ENCODE measurements around the gene CRYBB1. TPM values are rescaled to one million over a fixed set of nuclear protein-coding genes. Genes with fewer than 3 reads are reported as not detected.

CRYBB1 gene
- total RNA-seq, 1 donor from 2014 or later: not detected

DNA sequence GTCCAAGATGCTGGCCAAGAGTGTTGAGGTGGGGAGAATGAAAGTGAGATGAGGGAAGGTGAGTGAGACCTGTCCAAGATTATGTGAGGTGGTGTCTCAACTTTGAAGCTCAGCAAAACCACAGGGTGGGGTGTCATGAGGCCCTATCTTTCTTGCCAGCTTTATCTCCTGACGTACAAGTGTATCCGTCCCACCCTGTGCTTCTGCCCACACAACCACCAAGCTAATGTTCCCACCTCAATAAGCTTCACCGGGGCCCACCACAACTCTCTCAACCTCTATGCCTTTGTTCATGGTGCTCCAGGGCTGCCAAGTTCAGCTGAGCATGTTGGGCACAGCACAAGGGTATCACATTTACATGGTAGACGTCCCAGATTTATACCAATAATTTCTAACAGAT, 20.8 kb downstream of the CRYBB1 start:
- H3K4me3 ChIP-seq (ENCODE audit: low read depth, low read length): no peak overlapping the region
- TF ChIP-seq, protein P1, sequence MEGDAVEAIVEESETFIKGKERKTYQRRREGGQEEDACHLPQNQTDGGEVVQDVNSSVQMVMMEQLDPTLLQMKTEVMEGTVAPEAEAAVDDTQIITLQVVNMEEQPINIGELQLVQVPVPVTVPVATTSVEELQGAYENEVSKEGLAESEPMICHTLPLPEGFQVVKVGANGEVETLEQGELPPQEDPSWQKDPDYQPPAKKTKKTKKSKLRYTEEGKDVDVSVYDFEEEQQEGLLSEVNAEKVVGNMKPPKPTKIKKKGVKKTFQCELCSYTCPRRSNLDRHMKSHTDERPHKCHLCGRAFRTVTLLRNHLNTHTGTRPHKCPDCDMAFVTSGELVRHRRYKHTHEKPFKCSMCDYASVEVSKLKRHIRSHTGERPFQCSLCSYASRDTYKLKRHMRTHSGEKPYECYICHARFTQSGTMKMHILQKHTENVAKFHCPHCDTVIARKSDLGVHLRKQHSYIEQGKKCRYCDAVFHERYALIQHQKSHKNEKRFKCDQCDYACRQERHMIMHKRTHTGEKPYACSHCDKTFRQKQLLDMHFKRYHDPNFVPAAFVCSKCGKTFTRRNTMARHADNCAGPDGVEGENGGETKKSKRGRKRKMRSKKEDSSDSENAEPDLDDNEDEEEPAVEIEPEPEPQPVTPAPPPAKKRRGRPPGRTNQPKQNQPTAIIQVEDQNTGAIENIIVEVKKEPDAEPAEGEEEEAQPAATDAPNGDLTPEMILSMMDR (conservative IDR thresholded peaks at IDR 0.05; ENCODE audit: low read depth, low read length): no peak
- no peak for DNase-seq (ENCODE audit: low read depth)

DNA sequence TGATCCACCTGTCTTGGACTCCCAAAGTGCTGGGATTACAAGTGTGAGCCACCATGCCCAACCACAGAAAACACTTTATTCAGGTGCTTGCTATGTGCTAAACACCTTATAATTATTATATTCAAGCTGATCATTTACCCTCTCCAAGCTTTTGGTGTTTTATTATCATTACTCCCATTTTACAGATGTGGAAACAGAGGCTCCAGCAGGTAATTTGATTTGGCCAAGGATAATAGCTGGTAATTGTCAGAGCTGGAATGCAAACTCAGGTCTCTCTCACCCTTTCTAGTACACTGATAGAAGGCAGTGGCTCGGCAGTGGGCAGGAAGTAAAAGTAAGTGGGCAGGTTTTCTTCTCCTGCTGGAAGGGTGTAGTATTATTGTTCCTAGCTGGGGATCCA, 24.1 kb downstream of the CRYBB1 start:
- no peak overlapping the region for H3K4me3 ChIP-seq (ENCODE audit: low read depth, low read length)
- DNase-seq (ENCODE audit: low read depth): no peak
- TF ChIP-seq, protein P1 (conservative IDR thresholded peaks at IDR 0.05; ENCODE audit: low read depth, low read length): no peak

DNA sequence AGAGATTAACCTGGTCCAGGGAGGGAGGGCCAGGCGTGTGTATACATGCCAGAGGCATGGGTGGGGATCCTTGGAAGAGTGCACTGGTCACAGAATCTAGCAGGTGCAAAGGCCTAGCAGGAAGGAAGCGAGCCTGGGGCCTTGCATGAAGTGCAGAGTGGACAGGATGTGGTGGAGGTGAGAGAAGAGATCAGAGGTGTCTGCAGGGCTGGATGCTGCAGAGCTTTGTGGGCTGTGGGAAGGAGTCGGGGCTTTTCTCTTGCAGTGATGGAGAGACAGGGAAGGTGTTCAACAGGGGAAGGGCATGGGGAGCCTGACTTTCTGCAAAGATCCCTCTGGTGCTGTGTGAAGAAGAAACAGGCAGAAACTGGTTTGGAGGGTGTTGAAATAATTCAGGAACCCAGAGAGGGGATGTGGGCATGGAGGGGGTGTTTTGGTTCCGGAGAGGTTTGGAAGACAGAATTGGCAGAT, 25.4 kb downstream of the CRYBB1 start:
- H3K4me3 ChIP-seq (ENCODE audit: low read depth, low read length): no peak overlapping the region
- no peak for DNase-seq (ENCODE audit: low read depth)
- TF ChIP-seq, protein P1 (conservative IDR thresholded peaks at IDR 0.05; ENCODE audit: low read depth, low read length): no peak

DNA sequence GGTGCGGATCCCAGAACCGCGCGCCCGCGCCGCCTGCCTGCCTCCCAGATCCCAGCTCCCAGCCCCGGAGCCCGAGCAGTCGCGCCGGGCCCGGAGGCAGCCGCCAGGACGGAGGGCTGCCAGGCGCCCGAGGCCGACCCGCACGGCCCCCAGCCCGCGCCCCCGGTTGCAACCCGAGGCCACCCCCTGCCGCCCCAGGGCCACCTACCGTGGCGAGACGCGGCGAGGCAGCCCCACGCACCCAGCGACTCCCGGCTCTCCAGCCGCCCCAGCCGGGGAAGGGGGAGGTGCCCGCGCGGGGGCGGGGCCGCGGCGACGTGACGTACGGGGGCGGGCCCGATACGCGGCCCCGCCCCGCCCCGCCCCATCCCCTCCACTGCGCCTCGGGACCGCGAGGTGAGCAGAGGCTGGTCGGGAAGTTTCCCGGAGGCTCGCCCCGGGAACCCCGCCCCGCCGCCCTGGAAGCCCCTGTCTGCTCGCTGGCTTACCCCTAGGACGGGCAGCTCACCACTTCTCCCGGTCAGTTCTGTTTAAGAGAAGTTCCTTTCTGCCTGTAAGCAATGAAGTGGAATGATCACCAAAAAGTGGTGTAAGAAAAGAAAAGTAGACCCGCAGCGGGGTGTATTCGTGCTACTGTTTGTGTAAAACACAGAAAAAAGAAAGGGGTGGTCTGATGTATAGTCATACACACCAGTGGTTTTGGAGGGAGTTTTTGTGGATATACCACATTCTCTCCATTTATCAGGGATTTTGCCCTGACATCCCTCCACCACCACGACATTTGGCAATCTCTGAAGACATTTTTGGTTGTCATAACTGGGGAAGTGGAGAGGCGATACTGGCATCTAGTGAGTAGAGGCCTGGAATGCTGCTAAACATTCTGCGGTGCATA, 27.7 kb downstream of the CRYBB1 start, which contains the start of gene TPST2:
TPST2 (minus strand) TSS at position 288 of the 892 bp plus-strand sequence. CDS start 48,502 bp downstream, outside the sequence.
- DNase-seq (ENCODE audit: low read depth): no peak
- TF ChIP-seq, protein P1 (conservative IDR thresholded peaks at IDR 0.05; ENCODE audit: low read depth, low read length): no peak
- peak within 1 kb of the TSS; percentile 94 for H3K4me3 ChIP-seq (ENCODE audit: low read depth, low read length)

DNA sequence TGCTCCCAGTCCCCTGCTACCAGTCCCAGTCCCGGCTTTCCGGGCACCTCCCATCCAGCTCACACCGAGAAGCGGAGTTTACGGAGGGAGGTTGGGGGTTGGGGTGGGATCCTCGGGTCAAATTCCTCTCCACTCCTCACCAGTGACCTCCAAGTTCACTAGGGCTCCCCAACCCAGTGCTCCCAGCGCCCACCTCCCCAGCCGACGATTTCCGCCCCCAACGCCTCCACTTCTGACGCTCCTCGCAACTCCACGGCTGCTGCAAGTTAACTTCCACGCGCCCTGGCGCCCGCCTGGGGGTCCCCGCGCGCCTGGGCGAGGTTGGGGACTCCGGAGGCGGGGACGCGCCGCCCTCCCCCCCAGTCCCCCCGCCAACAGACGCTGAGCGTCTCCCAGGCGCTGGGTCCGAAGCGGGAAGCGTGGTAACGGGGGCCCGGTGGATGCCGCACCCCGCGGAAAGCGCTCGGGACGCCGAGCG, 28.4 kb downstream of the CRYBB1 start:
- TF ChIP-seq, protein P1 (conservative IDR thresholded peaks at IDR 0.05; ENCODE audit: low read depth, low read length): no peak
- H3K4me3 ChIP-seq (ENCODE audit: low read depth, low read length): peak overlapping the region; percentile 94
- no peak for DNase-seq (ENCODE audit: low read depth)

DNA sequence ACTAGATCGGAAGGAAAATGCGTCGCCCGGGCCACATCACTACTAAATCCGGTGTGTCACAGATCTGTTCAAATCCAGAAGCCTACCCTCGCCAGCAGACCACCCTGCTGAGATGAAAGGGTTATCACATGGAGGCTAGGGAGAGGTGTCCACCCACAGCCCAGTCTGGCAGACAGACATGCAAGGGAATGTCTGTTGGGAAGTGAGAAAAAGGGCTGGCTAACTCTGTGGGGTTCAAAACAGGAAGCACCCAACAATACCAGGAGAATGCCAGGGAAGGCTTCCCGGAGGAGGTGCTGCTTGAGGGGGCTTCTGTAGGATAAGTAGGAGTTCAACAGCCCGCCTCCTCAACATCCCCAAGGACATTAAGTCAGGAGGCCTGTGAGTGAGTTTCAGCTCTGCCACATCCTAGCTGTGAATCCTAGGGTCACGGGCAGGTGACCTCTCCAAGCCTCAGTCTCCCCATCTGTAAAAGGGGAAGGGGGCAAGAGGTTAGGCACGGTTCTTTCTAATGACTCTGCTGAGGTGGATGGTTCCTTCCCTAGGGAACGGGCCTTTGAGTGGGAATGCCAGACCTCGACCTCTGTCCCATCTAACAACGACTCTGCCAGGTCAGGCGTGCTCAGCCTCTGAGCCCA, 29.0 kb downstream of the CRYBB1 start:
- no peak for DNase-seq (ENCODE audit: low read depth)
- H3K4me3 ChIP-seq (ENCODE audit: low read depth, low read length): peak overlapping the region; percentile 94
- TF ChIP-seq, protein P1 (conservative IDR thresholded peaks at IDR 0.05; ENCODE audit: low read depth, low read length): no peak
